GM12878 (cell line): ENCODE data around the gene HNRNPM. TPM values are rescaled to one million over a fixed set of nuclear protein-coding genes. Genes with fewer than 3 reads are reported as not detected.

Experiments used
- ATAC-seq: fragments of 200-7000 bp; cut with Tn5 transposase; 3 replicates; pipeline ENCODE4 v1.9.1; 2020; ENCODE audit warnings: mild to moderate bottlenecking, moderate library complexity
- BruUV-seq: library from RNA; stranded (reverse); fragments of 400-500 nt; replicated peaks from 2 replicates; lab custom pipeline; 2021; lab: Mats Ljungman, UMichigan
- CTCF ChIA-PET: fragments of 300-600 bp; sonication (Branson Sonifier 250); formaldehyde crosslinking; extraction: SDS; loops from one replicate; lab custom pipeline; 2021; ENCODE audit warnings: inconsistent platforms; lab: Yijun Ruan, JAX
- POLR2A ChIA-PET: fragments of 350-600 bp; formaldehyde crosslinking; extraction: SDS; loops from one replicate; lab custom pipeline; 2021; ENCODE audit warnings: inconsistent platforms; lab: Charles Lee
- RAD21 ChIA-PET: fragments of 300-600 bp; sonication (Branson Sonifier 250); formaldehyde crosslinking; loops from one replicate; lab custom pipeline; 2023; ENCODE audit warnings: antibody characterized with exemption; ENCODE audit not compliant: unreplicated experiment; lab: Charles Lee
- SMC1A ChIA-PET: fragments of 300-600 bp; sonication (Branson Sonifier 250); formaldehyde crosslinking; loops from one replicate; lab custom pipeline; 2023; ENCODE audit not compliant: unreplicated experiment, uncharacterized antibody; lab: Charles Lee
- DNase-seq: peaks from one replicate; pipeline ENCODE4 v3.0.0-alpha.2; 2011; ENCODE audit warnings: low read depth, low spot score
- FAIRE-seq: peaks from 3 replicates; lab custom pipeline; 2011; peaks lifted over from hg19 to GRCh38; lab: Jason Lieb, UNC
- H2AFZ ChIP-seq: 2 replicates; pipeline ENCODE4 v1.6.0; 2011; ENCODE audit warnings: low read depth, low read length, control low read depth; ENCODE audit not compliant: control insufficient read depth
- H3K27ac ChIP-seq: 2 replicates; pipeline ENCODE4 v1.5.1; 2011; ENCODE audit warnings: control low read depth; ENCODE audit not compliant: control insufficient read depth, insufficient read depth
- H3K27me3 ChIP-seq, 2 experiments: replicated peaks in 1 of 2; 2 replicates each; pipeline versions ENCODE4 v1.6.0 to v1.6.1; 2011; ENCODE audit warnings: low read length in 1 of 2; ENCODE audit not compliant: control insufficient read depth in 2 of 2, insufficient read depth in 2 of 2
- H3K36me3 ChIP-seq, 2 experiments: 2 replicates each; pipeline ENCODE4 v1.5.1; 2011; ENCODE audit warnings: low read length in 1 of 2; ENCODE audit not compliant: control insufficient read depth in 2 of 2, insufficient read depth in 2 of 2
- H3K4me1 ChIP-seq: 2 replicates; pipeline ENCODE4 v1.6.1; 2011; ENCODE audit warnings: mild to moderate bottlenecking, low read length, moderate library complexity, mixed read lengths; ENCODE audit not compliant: control insufficient read depth, insufficient read depth
- H3K4me2 ChIP-seq: 2 replicates; pipeline ENCODE4 v1.6.0; 2011; ENCODE audit warnings: control low read depth; ENCODE audit not compliant: control insufficient read depth, insufficient read depth
- H3K4me3 ChIP-seq: fragments of 200-600 bp; sonication (generic); 2 replicates; pipeline ENCODE4 v1.5.1; 2016
- H3K79me2 ChIP-seq: 2 replicates; pipeline ENCODE4 v1.6.0; 2011; ENCODE audit warnings: low read length; ENCODE audit not compliant: control insufficient read depth, insufficient read depth
- H3K9ac ChIP-seq: 2 replicates; pipeline ENCODE4 v1.8.0; 2011; ENCODE audit warnings: low read length, control low read depth, mixed read lengths; ENCODE audit not compliant: control insufficient read depth, insufficient read depth
- H3K9me3 ChIP-seq: replicated peaks from 3 replicates; pipeline ENCODE4 v1.5.1; 2011; ENCODE audit warnings: mild to moderate bottlenecking, low read length; ENCODE audit not compliant: control insufficient read depth, insufficient read depth
- H4K20me1 ChIP-seq: 2 replicates; pipeline ENCODE4 v1.6.0; 2011; ENCODE audit not compliant: control insufficient read depth, insufficient read depth
- BCL11A ChIP-seq: IDR thresholded peaks from 2 replicates; pipeline ENCODE4 v1.6.1; 2011; ENCODE audit warnings: low read depth, low read length
- BCLAF1 ChIP-seq: fragments of 450-650 bp; IDR thresholded peaks from 2 replicates; pipeline ENCODE4 v1.6.1; 2017; ENCODE audit warnings: antibody characterized with exemption, mild to moderate bottlenecking, moderate library complexity
- KAT2A ChIP-seq: conservative IDR thresholded peaks from 2 replicates; pipeline ENCODE4 v1.6.1; 2011; ENCODE audit warnings: low read depth, low read length; ENCODE audit not compliant: control insufficient read depth
- KDM1A ChIP-seq: fragments of 200-600 bp; sonication (generic); IDR thresholded peaks from 2 replicates; pipeline ENCODE4 v1.6.1; 2016; ENCODE audit warnings: borderline replicate concordance
- MTA3 ChIP-seq: IDR thresholded peaks from 2 replicates; pipeline ENCODE4 v1.6.1; 2012; ENCODE audit warnings: low read length, inconsistent platforms, borderline replicate concordance
- POLR2AphosphoS2 ChIP-seq: IDR thresholded peaks from 2 replicates; pipeline ENCODE4 v1.6.1; 2011; ENCODE audit warnings: low read depth, mild to moderate bottlenecking, low read length, improper control_type of control experiment, moderate library complexity
- POLR2AphosphoS5 ChIP-seq: IDR thresholded peaks from 2 replicates; pipeline ENCODE4 v1.6.1; 2011; ENCODE audit warnings: mild to moderate bottlenecking, low read length, inconsistent platforms
- POU2F2 ChIP-seq: IDR thresholded peaks from 3 replicates; pipeline ENCODE4 v1.6.1; 2011; ENCODE audit warnings: low read depth, mild to moderate bottlenecking, low read length, borderline replicate concordance
- PRDM15 ChIP-seq: fragments of 450-650 bp; formaldehyde crosslinking; IDR thresholded peaks from 2 replicates; pipeline ENCODE4 v1.4.0; 2020; ENCODE audit warnings: mild to moderate bottlenecking, moderate library complexity
- RAD21 ChIP-seq: IDR thresholded peaks from 2 replicates; pipeline ENCODE4 v1.6.1; 2011; ENCODE audit warnings: mild to moderate bottlenecking, low read depth, low read length, moderate library complexity; ENCODE audit not compliant: insufficient read depth
- SMARCA5 ChIP-seq: fragments of 450-650 bp; IDR thresholded peaks from 2 replicates; pipeline ENCODE4 v1.6.1; 2017; ENCODE audit warnings: mild to moderate bottlenecking
- SRF ChIP-seq, 2 experiments: IDR thresholded peaks; 2 replicates each; pipeline ENCODE4 v1.6.1; 2011; ENCODE audit warnings: low read depth in 2 of 2, low read length in 2 of 2, mild to moderate bottlenecking in 1 of 2, moderate library complexity in 1 of 2
- TAF1 ChIP-seq: IDR thresholded peaks from 2 replicates; pipeline ENCODE4 v1.6.1; 2011; ENCODE audit warnings: mild to moderate bottlenecking, low read depth, low read length, borderline replicate concordance
- TBL1XR1 ChIP-seq: IDR thresholded peaks from 2 replicates; pipeline ENCODE4 v1.6.1; 2012; ENCODE audit warnings: low read depth, low read length, improper control_type of control experiment
- ZNF687 ChIP-seq: fragments of 450-650 bp; IDR thresholded peaks from 2 replicates; pipeline ENCODE4 v1.6.1; 2017; ENCODE audit warnings: mild to moderate bottlenecking, moderate library complexity
- WGBS: methylation state at CpG from one replicate; pipeline ENCODE4 v1.1.6; 2016; ENCODE audit warnings: low lambda C conversion rate; ENCODE audit not compliant: insufficient replicate concordance, insufficient coverage; ENCODE audit errors: missing lambda C conversion rate; 5-methylcytosine and 5-hydroxymethylcytosine counted together
- in situ Hi-C: fragments of 300-500 bp; cut with MboI; formaldehyde crosslinking; loops from 9 replicates; pipeline ENCODE4 v1.14.3; 2018; ENCODE audit warnings: mixed read lengths
- intact Hi-C: fragments of 100-400 bp; cut with micrococcal nuclease; formaldehyde crosslinking; loops from one replicate; pipeline ENCODE4 v1.14.2; 2022; ENCODE audit not compliant: unreplicated experiment
- polyA plus RNA-seq, 11 experiments: library from polyadenylated mRNA; depleted of rRNA in 4 of 11; unstranded in 6 of 11; stranded (reverse) in 5 of 11; fragments of >200 nt; fragmentation: Nextera tagmentation in 4 of 11; fragmentation: Illumina TruSeq in 1 of 11; extraction: Ambion mirVana in 4 of 11; extraction: Trizol in 1 of 11; gene quantifications; 1 replicate in 1 of 11; 2 replicates in 10 of 11; pipeline versions ENCODE4 v1.2.1 to v1.2.3, GENCODE V29; 2011 to 2016; ENCODE audit warnings: inconsistent platforms in 2 of 11, missing spikeins in 2 of 11, low read depth in 1 of 11
- total RNA-seq, 4 experiments: library from RNA; depleted of rRNA in 3 of 4; stranded (reverse); fragments of >200 nt in 3 of 4; fragmentation: Illumina TruSeq in 1 of 4; extraction: Trizol in 1 of 4; gene quantifications; 2 replicates each; pipeline versions ENCODE4 v1.2.1 to v1.2.3, GENCODE V29; 2013 to 2021

Gene HNRNPM
- total and polyA plus RNA-seq, 10 of the 15 experiments (the other 5 are each of a cell fraction or from before 2014, with no cell fraction given) = 14.3 to 415 (median 198) TPM

- Histone ChIP-seq H3K4me1 (peaks cover 4% of the 10 kb centered on the region; the same call in 1 of the 2 replicates), H2AFZ (no peak overlapping the region), H3K79me2 (no peaks in the 10 kb centered on the region), H3K27me3 (no peaks in the 10 kb centered on the region; a peak in 1 of 4 replicates), H3K4me2 (no peak overlapping the region), H3K27ac (no peak overlapping the region), H3K36me3 (no peaks in the 10 kb centered on the region), H3K4me3 (no peak overlapping the region), H3K9ac (no peak overlapping the region), H3K9me3 (no peaks in the 10 kb centered on the region), H4K20me1 (no peaks in the 10 kb centered on the region)
- in situ Hi-C loops = no loop called here
- intact Hi-C loops = no loop called here
- ATAC-seq (no peak), FAIRE-seq (no peak), DNase-seq (no peak)
- WGBS = 83% methylated on average over 7 of the region's 7 CpGs
- ChIA-PET CTCF (interaction anchor here (0.7 to 3.6 kb wide), 3 partner anchors 56 to 149 kb away, joined by 4 to 17 read pairs (median 4); no protein-coding TSS in a partner anchor), SMC1A (interaction anchor here (1.1 kb wide), 1 partner anchor 75 kb away, joined by 3 read pairs; no protein-coding TSS in a partner anchor), RAD21 (interaction anchor here (1.0 kb wide), 1 partner anchor 55 kb away, joined by 5 read pairs; no protein-coding TSS in a partner anchor), POLR2A (no interaction called here)
- BruUV-seq = no TSS peak
- TF ChIP-seq KDM1A (no peak), BCL11A (no peak), POU2F2 (no peak), MTA3 (no peak), SRF (IDR thresholded peaks at IDR 0.05; ENCODE audit: low read depth in 2 of 2, low read length in 2 of 2) (no peak), ZNF687 (no peak), PRDM15 (CRISPR knock-in tag) (no peak), SMARCA5 (no peak), KAT2A (no peak), RAD21 (no peak), TBL1XR1 (no peak), POLR2AphosphoS5 (no peak), BCLAF1 (no peak), POLR2AphosphoS2 (no peak), TAF1 (no peak)
Measured at GRCh38 chr19:8503510-8503909, 58.7 kb downstream of the HNRNPM start.
